ENCODE data around the gene ZCCHC7.

ZCCHC7 gene

DNA sequence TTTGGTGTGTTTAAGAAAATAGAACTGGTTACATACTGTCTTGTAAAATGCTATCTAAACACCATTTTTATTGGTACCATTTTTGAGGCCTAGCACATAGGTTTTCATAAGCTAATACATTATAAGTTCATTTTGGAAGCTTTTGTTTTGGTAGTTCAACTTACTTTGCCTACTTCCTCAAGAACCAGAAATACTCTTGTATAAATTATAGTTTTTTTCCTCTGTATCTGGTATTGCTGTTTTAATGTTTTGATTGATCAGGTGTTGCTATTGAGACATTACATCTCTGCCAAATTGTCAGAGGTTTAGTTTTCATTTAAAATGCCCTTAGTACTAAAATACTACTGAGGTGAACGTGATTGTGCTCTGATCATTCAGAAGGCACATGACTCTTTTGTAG lies 211.5 kb downstream of the ZCCHC7 start:
- no peak overlapping the region for H3K27ac Mint-ChIP-seq
- H3K4me1 Mint-ChIP-seq: peaks cover 5% of the 10 kb centered on the region
- H3K9me3 Mint-ChIP-seq: no peaks in the 10 kb centered on the region
- H3K4me3 Mint-ChIP-seq: no peak overlapping the region
- H3K27me3 Mint-ChIP-seq: no peaks in the 10 kb centered on the region
- H3K36me3 Mint-ChIP-seq: peaks cover 2% of the 10 kb centered on the region

DNA sequence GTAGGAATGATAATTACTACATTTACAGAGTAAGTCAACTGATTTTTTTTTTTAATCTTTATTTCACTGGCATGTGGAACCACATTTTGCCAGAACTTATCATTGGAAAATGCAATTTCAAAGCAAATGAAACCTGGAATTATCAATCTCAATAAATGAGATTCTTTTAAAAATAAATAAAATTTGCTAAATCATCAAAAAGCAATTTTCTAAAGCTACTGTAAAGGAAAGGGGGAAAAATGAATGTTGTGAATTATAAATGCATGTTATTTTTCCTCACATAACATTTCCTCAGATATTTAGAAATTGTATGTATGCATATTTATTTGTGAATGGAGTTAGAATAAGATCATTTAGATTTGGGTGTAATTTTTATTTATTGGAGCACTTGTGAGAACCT lies 212.2 kb downstream of the ZCCHC7 start:
- Mint-ChIP-seq H3K4me1 (peaks cover 4% of the 10 kb centered on the region), H3K9me3 (no peaks in the 10 kb centered on the region), H3K27me3 (no peaks in the 10 kb centered on the region), H3K27ac (no peak overlapping the region), H3K4me3 (no peak overlapping the region), H3K36me3 (no peaks in the 10 kb centered on the region)

DNA sequence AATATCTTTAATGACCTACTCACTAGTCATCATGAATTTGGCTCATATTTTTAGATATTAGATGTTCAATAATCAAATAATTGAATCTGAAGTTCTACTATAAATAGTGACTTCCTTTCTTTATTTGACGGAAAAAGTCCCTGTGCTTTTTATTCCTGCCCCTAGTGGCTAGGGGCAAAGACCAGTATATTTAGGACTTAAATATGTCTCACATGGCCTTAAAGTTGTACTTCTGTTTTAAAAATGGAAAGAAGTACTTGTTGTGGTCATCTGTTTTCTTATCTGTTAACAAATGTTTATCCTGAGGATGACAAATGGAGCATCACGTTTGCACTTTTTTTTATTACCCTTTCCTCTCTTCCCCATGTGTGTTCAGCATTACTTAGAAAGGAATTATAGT lies 212.9 kb downstream of the ZCCHC7 start:
- H3K9me3 Mint-ChIP-seq: no peaks in the 10 kb centered on the region
- H3K4me1 Mint-ChIP-seq: no peaks in the 10 kb centered on the region
- no peaks in the 10 kb centered on the region for H3K36me3 Mint-ChIP-seq
- H3K27ac Mint-ChIP-seq: no peak overlapping the region
- no peak overlapping the region for H3K4me3 Mint-ChIP-seq
- no peaks in the 10 kb centered on the region for H3K27me3 Mint-ChIP-seq

DNA sequence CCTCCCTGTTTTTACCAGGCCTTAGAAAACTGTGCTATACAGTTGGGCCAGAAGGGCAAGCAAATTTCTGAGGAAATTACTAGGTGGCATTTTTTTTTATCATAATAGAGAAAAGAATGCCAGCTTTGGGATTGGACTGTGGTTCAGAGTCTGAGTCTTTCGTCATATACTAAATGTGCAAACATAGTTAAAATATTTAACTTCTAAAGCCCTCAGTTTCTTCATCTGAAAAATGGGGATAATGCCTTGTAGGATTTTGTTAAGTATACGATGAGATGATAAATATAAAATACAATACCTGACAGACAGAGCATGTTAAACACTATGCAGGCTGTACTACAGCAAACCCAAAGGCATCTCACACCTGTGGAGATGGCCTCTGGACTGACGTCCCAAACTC lies 214.9 kb downstream of the ZCCHC7 start:
- Mint-ChIP-seq H3K4me3 (no peak overlapping the region), H3K9me3 (no peaks in the 10 kb centered on the region), H3K27me3 (no peaks in the 10 kb centered on the region), H3K4me1 (no peaks in the 10 kb centered on the region), H3K27ac (no peak overlapping the region), H3K36me3 (no peaks in the 10 kb centered on the region)

DNA sequence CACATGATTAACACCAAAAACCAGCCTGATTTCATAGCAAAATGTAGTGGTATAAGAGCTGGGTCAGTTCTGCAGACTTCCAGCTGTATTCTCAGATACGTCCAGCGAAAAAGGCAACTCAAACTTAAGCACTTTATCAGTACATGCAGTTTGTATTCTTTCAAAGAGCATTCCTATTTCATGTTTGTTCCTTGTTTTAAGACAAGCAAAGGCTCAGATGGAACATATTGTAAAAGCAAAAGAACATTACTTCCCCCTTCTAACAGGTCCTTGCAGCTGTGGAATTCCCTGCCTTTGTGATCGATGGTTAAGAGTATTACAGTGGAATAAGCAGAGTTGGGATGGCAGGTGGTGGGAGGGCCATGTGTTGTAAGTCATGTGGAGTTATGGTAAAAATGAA lies 215.8 kb downstream of the ZCCHC7 start:
- Mint-ChIP-seq H3K9me3 (no peaks in the 10 kb centered on the region), H3K4me3 (no peak overlapping the region), H3K4me1 (no peaks in the 10 kb centered on the region), H3K27me3 (no peaks in the 10 kb centered on the region), H3K36me3 (peaks cover 2% of the 10 kb centered on the region), H3K27ac (no peak overlapping the region)

- no peaks in the 10 kb centered on the region for H3K4me1 Mint-ChIP-seq
- H3K9me3 Mint-ChIP-seq: no peaks in the 10 kb centered on the region
- no peaks in the 10 kb centered on the region for H3K27me3 Mint-ChIP-seq
- no peak overlapping the region for H3K4me3 Mint-ChIP-seq
- no peak overlapping the region for H3K27ac Mint-ChIP-seq
- H3K36me3 Mint-ChIP-seq: peaks cover 2% of the 10 kb centered on the region
Observed at GRCh38 chr9:37337301-37337890, 217.0 kb downstream of the ZCCHC7 start.

- Mint-ChIP-seq H3K36me3 (peaks cover 2% of the 10 kb centered on the region), H3K9me3 (no peaks in the 10 kb centered on the region), H3K4me1 (no peaks in the 10 kb centered on the region), H3K27ac (no peak overlapping the region), H3K27me3 (no peaks in the 10 kb centered on the region), H3K4me3 (no peak overlapping the region)
Observed at GRCh38 chr9:37338218-37338617, 217.8 kb downstream of the ZCCHC7 start.

DNA sequence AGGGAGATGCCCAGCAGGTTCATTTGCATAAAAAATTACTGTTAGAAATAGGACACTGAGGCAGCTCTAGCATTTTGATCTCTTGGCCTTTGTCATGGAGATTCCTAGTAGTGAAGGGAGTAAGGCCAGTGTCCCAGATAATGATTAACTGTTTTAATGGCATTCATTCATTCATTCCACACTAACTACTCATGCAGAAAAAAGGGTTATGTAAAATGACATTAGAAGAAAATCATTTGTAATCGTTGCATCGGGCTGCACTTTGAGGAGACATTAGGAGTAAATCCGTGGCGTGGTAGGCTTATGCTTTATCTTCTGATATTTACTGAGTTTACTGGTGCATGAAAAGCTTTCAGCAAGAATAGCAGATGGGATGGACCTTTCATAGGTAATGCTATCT lies 219.5 kb downstream of the ZCCHC7 start:
- no peaks in the 10 kb centered on the region for H3K4me1 Mint-ChIP-seq
- H3K9me3 Mint-ChIP-seq: no peaks in the 10 kb centered on the region
- no peak overlapping the region for H3K27ac Mint-ChIP-seq
- H3K4me3 Mint-ChIP-seq: no peak overlapping the region
- H3K36me3 Mint-ChIP-seq: peaks cover 5% of the 10 kb centered on the region
- H3K27me3 Mint-ChIP-seq: no peaks in the 10 kb centered on the region

GRCh38 chr9:37340961-37341360 lies 220.6 kb downstream of the ZCCHC7 start:
- H3K27me3 Mint-ChIP-seq: no peaks in the 10 kb centered on the region
- H3K27ac Mint-ChIP-seq: no peak overlapping the region
- H3K4me1 Mint-ChIP-seq: no peaks in the 10 kb centered on the region
- H3K4me3 Mint-ChIP-seq: no peak overlapping the region
- H3K9me3 Mint-ChIP-seq: no peaks in the 10 kb centered on the region
- peaks cover 5% of the 10 kb centered on the region for H3K36me3 Mint-ChIP-seq

DNA sequence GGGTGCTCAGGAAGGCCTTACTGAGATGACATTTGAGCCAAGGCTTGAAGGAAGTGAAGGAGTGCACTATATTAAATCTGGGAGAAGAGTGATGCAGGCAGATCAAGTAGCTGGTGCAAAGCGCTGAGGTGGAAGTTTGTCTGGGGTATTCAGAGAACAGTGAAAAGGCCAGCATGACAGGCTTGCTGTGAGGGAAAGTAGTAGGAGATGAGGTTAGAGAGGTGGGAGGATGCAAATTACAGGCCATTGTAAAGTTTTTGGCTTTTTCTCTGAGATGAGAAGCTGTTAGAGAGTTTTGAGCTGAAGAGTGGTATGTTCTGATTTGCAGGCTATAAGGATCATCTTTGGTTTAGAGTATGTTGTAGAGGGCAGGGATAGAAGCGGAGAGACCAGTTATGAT lies 221.3 kb downstream of the ZCCHC7 start:
- no peak overlapping the region for H3K4me3 Mint-ChIP-seq
- peaks cover 5% of the 10 kb centered on the region for H3K36me3 Mint-ChIP-seq
- H3K4me1 Mint-ChIP-seq: no peaks in the 10 kb centered on the region
- H3K9me3 Mint-ChIP-seq: no peaks in the 10 kb centered on the region
- no peak overlapping the region for H3K27ac Mint-ChIP-seq
- no peaks in the 10 kb centered on the region for H3K27me3 Mint-ChIP-seq

DNA sequence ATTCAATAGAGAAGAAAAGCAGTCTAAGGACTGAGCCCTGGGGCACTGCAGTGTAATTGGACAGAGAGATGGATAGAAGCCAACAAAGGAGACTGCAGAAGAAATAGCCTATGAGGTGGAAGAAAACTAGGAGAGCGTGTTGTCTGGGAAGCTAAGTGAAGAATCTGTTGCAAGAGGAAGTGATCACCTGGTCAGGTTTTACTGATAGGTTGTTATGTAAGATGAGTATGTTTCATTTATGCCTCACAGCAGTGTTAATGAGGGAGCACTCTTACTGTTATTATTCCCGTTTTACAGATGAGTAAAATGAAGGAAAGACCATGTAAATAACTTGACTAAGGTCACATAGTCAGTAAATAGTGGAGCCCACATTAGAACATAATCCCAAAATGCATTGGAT lies 222.1 kb downstream of the ZCCHC7 start:
- Mint-ChIP-seq H3K27me3 (no peaks in the 10 kb centered on the region), H3K36me3 (peaks cover 9% of the 10 kb centered on the region), H3K4me1 (no peaks in the 10 kb centered on the region), H3K9me3 (no peaks in the 10 kb centered on the region), H3K4me3 (no peak overlapping the region), H3K27ac (no peak overlapping the region)

- H3K27ac Mint-ChIP-seq: no peak overlapping the region
- no peaks in the 10 kb centered on the region for H3K9me3 Mint-ChIP-seq
- no peaks in the 10 kb centered on the region for H3K4me1 Mint-ChIP-seq
- H3K36me3 Mint-ChIP-seq: peaks cover 10% of the 10 kb centered on the region
- H3K27me3 Mint-ChIP-seq: no peaks in the 10 kb centered on the region
- no peak overlapping the region for H3K4me3 Mint-ChIP-seq
Observed at GRCh38 chr9:37342895-37343294, 222.5 kb downstream of the ZCCHC7 start.

GRCh38 chr9:37343724-37344123 lies 223.3 kb downstream of the ZCCHC7 start:
- Mint-ChIP-seq H3K9me3 (no peaks in the 10 kb centered on the region), H3K4me3 (no peak overlapping the region), H3K4me1 (no peaks in the 10 kb centered on the region), H3K36me3 (peaks cover 14% of the 10 kb centered on the region), H3K27ac (no peak overlapping the region), H3K27me3 (no peaks in the 10 kb centered on the region)

DNA sequence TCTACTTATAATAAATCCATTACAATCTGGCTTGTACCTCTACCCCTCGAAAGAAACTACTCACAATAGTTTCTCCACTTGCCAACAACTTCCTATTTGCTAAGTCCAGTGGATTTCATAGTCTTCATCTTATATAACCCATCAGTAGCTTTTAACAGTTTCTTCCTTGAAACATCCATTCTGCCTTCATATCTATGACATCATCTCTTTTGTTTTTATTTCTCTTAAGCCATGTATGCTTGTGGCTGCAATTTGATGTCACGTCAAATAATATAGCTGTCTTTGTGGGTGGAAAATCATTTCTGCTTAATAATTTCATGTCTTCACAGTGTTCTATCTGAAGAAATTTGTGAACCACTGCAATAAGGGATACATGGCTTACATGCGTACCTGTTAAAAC lies 224.7 kb downstream of the ZCCHC7 start:
- no peaks in the 10 kb centered on the region for H3K4me1 Mint-ChIP-seq
- no peaks in the 10 kb centered on the region for H3K9me3 Mint-ChIP-seq
- H3K36me3 Mint-ChIP-seq: peaks cover 18% of the 10 kb centered on the region
- H3K27ac Mint-ChIP-seq: peak overlapping the region; percentile 8
- H3K27me3 Mint-ChIP-seq: no peaks in the 10 kb centered on the region
- H3K4me3 Mint-ChIP-seq: no peak overlapping the region

- H3K36me3 Mint-ChIP-seq: peaks cover 33% of the 10 kb centered on the region
- H3K27ac Mint-ChIP-seq: no peak overlapping the region
- no peaks in the 10 kb centered on the region for H3K27me3 Mint-ChIP-seq
- H3K4me1 Mint-ChIP-seq: no peaks in the 10 kb centered on the region
- no peak overlapping the region for H3K4me3 Mint-ChIP-seq
- no peaks in the 10 kb centered on the region for H3K9me3 Mint-ChIP-seq
Observed at GRCh38 chr9:37348917-37349316, 228.5 kb downstream of the ZCCHC7 start.

DNA sequence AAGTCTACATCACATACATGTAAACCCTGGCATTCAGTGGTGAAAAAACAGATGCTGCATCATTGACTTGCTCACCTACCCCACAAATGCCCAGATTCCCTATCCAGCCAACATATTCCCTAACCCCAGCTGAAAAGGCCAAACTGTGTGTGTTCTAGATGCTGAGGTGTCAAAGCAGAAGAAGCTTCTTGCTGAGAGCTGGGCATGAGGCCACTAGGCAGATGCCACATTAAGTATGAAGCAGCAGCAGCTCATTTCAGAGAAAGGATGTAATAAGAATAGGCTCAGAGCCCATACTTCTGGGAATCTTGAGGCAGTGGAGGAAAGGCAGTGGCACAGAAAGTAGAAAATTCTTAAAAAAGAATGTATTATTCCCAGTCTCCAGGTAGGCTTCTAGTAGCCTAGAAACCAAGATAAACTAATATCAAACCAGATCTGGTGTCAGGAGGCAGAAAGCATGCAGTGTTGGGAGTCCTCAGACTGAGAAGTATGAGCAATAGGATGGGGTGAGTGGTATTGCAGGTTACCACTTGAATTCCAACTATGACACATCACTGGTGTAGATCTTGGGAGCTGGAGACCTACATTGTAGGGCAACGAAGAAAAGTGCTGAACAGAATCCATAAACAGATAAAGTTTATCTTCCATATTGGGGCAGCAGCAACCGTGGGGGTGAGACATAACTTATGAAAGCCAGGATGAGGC lies 230.3 kb downstream of the ZCCHC7 start:
- H3K4me3 Mint-ChIP-seq: no peak overlapping the region
- H3K4me1 Mint-ChIP-seq: no peaks in the 10 kb centered on the region
- peak overlapping the region; percentile 35 for H3K27ac Mint-ChIP-seq
- H3K36me3 Mint-ChIP-seq: peaks cover 34% of the 10 kb centered on the region
- H3K27me3 Mint-ChIP-seq: no peaks in the 10 kb centered on the region
- H3K9me3 Mint-ChIP-seq: no peaks in the 10 kb centered on the region

- peaks cover 34% of the 10 kb centered on the region for H3K36me3 Mint-ChIP-seq
- H3K4me3 Mint-ChIP-seq: no peak overlapping the region
- H3K9me3 Mint-ChIP-seq: no peaks in the 10 kb centered on the region
- H3K27ac Mint-ChIP-seq: no peak overlapping the region
- H3K27me3 Mint-ChIP-seq: no peaks in the 10 kb centered on the region
- no peaks in the 10 kb centered on the region for H3K4me1 Mint-ChIP-seq
Observed at GRCh38 chr9:37353791-37354190, 233.4 kb downstream of the ZCCHC7 start.
